Ovary (tissue), 3 donors: ENCODE results near the gene FARS2.

Source experiments
- CTCF ChIP-seq, 3 donors: fragments of 450-650 bp in 2 of 3; fragments of 200-600 bp in 1 of 3; IDR thresholded peaks; one replicate each; pipeline versions ENCODE4 v1.5.1 to v1.8.0; 2016 to 2022; ENCODE audit warnings: antibody characterized with exemption in 3 of 3, mild to moderate bottlenecking in 1 of 3
- EP300 ChIP-seq: sonication (generic); formaldehyde crosslinking; IDR thresholded peaks from one replicate; pipeline ENCODE4 v1.6.1; 2017; ENCODE audit warnings: antibody characterized with exemption
- POLR2A ChIP-seq: fragments of 450-650 bp; IDR thresholded peaks from one replicate; pipeline ENCODE4 v1.6.1; 2017; ENCODE audit warnings: antibody characterized with exemption, mild to moderate bottlenecking, moderate library complexity
- donor health status: DM: no; HTN: no; CAD: no.

- TF ChIP-seq CTCF (IDR thresholded peaks at IDR 0.05), result no peak
- TF ChIP-seq EP300, result no peak
- TF ChIP-seq POLR2A, result no peak
Observed at GRCh38 chr6:5660772-5661171, 399.5 kb downstream of the FARS2 start.
